Heart left ventricle (tissue), 13 donors: ENCODE data around the gene C1QTNF12.

ENCODE experiments used
- POLR2A ChIP-seq, 2 donors: fragments of 450-650 bp; IDR thresholded peaks; one replicate each; pipeline ENCODE4 v1.6.1; 2017; ENCODE audit warnings: antibody characterized with exemption in 2 of 2, mild to moderate bottlenecking in 2 of 2, moderate library complexity in 2 of 2
- TF ChIP-seq, protein P1 (sequence below), 12 donors: fragments of 200-600 bp; sonication (generic) in 4 of 12; IDR thresholded peaks; one replicate each; pipeline versions ENCODE4 v1.5.0 to v1.8.0; 2018 to 2022; ENCODE audit warnings: antibody characterized with exemption in 12 of 12, mild to moderate bottlenecking in 5 of 12
- donor health status: ischemic (EF 13 %, LVEDD 7.1; RV severe dilation, severe dysfunction).
- donor health status: DM: no; HTN: yes; CAD: no.
- donor health status: DM: no; HTN: no; CAD: no.
- donor health status: ischemic (EF 25% LVEDD 6.9; RV normal size, moderate dysfunction).
- donor health status: ischemic (EF 25% LVEDD 5.7; RV mildly dilated, moderate dysfunction).
- donor health status: ischemic (EF 35%, LVEDD 5.7; RV mildly dilated, moderate dysfunction).
- donor health status: nonischemic (EF 11% LVEDD 7.7; RV severe dilation, severe dysfunction).
- donor health status: DM: yes; HTN: yes; CAD: no.
- donor health status: PGD.
- donor health status: ischemic (EF 29% LVEDD 5.4; RV normal size, mild dysfunction).
- donor health status: nonischemic (EF 23%, LVEDD 6.1; RV moderate dilation, normal function).

DNA sequence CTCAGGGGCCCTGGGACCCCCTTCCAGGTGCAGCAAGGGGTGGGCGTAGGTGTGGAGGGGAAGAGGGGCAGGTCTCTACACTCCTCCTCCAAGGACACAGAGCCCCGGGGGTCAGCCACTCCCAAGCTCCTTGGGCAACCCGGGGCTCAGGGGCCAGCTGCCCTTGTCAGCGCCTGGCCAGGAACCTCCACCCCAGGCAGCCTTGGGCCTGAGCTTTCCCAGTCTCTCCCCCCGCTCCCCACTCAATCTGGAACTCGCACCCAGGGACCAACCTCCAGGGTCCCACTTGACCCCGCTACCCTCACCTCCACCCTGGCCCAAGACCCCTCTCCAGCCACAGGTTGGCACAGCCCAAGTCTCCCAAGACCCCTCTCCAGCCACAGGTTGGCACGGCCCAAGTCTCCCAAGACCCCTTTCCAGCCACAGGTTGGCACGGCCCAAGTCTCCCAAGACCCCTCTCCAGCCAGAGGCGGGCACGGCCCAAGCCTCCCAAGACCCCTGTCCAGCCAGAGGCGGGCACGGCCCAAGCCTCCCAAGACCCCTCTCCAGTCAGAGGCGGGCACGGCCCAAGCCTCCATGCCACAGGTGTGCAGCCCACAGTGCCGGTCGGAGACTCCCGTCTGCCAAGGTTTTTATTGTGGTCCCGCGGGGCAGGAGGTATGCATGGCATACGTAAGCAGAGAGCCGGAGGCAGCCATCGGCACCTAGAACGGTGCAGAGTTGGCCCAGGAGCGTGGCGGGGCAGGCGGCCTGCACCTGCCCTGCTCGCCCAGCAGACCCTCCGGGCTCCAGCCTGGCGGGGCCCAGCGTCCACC lies 35.6 kb downstream of the C1QTNF12 start:
- TF ChIP-seq, protein P1, sequence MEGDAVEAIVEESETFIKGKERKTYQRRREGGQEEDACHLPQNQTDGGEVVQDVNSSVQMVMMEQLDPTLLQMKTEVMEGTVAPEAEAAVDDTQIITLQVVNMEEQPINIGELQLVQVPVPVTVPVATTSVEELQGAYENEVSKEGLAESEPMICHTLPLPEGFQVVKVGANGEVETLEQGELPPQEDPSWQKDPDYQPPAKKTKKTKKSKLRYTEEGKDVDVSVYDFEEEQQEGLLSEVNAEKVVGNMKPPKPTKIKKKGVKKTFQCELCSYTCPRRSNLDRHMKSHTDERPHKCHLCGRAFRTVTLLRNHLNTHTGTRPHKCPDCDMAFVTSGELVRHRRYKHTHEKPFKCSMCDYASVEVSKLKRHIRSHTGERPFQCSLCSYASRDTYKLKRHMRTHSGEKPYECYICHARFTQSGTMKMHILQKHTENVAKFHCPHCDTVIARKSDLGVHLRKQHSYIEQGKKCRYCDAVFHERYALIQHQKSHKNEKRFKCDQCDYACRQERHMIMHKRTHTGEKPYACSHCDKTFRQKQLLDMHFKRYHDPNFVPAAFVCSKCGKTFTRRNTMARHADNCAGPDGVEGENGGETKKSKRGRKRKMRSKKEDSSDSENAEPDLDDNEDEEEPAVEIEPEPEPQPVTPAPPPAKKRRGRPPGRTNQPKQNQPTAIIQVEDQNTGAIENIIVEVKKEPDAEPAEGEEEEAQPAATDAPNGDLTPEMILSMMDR (IDR thresholded peaks at IDR 0.05) = no peak
- no peak for TF ChIP-seq POLR2A (IDR thresholded peaks at IDR 0.05)
